OCI-LY1 (cell line): ENCODE results near the gene DHFR.

Experiments
- EZH2 ChIP-seq: fragments of 200-600 bp; sonication (generic), shearing (Covaris generic); IDR thresholded peaks from 2 replicates; pipeline ENCODE4 v1.8.0; 2017; ENCODE audit warnings: borderline replicate concordance, mixed run types, mild to moderate bottlenecking, antibody characterized with exemption, low read length, moderate library complexity, mixed read lengths
- TF ChIP-seq, protein P1 (sequence below): fragments of 200-600 bp; sonication (generic), shearing (Covaris generic); IDR thresholded peaks from 2 replicates; pipeline ENCODE4 v1.5.1; 2017; ENCODE audit warnings: mild to moderate bottlenecking, antibody characterized with exemption, low read length, moderate library complexity, mixed read lengths

DNA sequence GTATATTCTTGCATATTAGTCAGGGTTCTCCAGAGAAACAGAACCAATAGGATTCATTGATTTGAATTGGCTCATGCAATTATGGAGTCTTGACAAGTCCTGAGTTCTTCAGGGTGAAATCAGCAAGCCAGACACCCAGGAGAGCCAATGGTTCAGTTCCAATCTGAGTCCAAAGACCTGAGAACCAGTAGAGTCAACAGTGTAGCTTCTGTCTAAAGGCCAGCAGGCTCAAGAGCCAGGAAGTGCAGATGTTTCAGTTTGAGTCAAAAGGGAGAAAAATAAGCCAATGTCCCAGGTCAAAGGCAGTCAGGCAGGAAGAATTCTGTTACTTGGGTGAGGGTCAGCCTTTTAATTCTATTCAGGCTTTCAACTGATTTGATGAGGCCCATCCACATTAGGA, 47.0 kb downstream of the DHFR start:
- TF ChIP-seq, protein P1, sequence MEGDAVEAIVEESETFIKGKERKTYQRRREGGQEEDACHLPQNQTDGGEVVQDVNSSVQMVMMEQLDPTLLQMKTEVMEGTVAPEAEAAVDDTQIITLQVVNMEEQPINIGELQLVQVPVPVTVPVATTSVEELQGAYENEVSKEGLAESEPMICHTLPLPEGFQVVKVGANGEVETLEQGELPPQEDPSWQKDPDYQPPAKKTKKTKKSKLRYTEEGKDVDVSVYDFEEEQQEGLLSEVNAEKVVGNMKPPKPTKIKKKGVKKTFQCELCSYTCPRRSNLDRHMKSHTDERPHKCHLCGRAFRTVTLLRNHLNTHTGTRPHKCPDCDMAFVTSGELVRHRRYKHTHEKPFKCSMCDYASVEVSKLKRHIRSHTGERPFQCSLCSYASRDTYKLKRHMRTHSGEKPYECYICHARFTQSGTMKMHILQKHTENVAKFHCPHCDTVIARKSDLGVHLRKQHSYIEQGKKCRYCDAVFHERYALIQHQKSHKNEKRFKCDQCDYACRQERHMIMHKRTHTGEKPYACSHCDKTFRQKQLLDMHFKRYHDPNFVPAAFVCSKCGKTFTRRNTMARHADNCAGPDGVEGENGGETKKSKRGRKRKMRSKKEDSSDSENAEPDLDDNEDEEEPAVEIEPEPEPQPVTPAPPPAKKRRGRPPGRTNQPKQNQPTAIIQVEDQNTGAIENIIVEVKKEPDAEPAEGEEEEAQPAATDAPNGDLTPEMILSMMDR: no peak
- TF ChIP-seq EZH2: no peak
